Measurements from ENCODE around the gene NRTN.
A peak's percentile ranks its signal among the peaks of the same experiment; 100 is the strongest.

NRTN gene

GRCh38 chr19:5788422-5788821 lies 16.4 kb upstream of the NRTN start:
- H3K27ac ChIP-seq (ENCODE audit: low read depth, low read length) = no peak overlapping the region
- H3K4me1 ChIP-seq (ENCODE audit: control insufficient read depth, low read depth, low read length) = peaks cover 2% of the 10 kb centered on the region
- H3K79me1 ChIP-seq (ENCODE audit: low read length) = peaks cover 4% of the 10 kb centered on the region
- H2BK120ac ChIP-seq (ENCODE audit: low read depth, low read length) = no peak overlapping the region
- H2BK15ac ChIP-seq (replicated peaks; ENCODE audit: low read depth) = no peak overlapping the region
- H3K27me3 ChIP-seq (ENCODE audit: insufficient read depth, low read length, poor library complexity) = no peaks in the 10 kb centered on the region
- no peak overlapping the region for H3K56ac ChIP-seq (ENCODE audit: low read length)
- H3K4me2 ChIP-seq (ENCODE audit: low read length) = no peak overlapping the region
- H2BK5ac ChIP-seq (ENCODE audit: low read length) = no peak overlapping the region
- DNase-seq = no peak
- no peak overlapping the region for H3K9ac ChIP-seq (ENCODE audit: low read length)
- no peak overlapping the region for H3K4me3 ChIP-seq (ENCODE audit: low read length)
- H4K8ac ChIP-seq (ENCODE audit: low read depth, low read length) = no peak overlapping the region
- H4K5ac ChIP-seq (ENCODE audit: low read length) = no peak overlapping the region
- H3K23ac ChIP-seq (ENCODE audit: low read length) = no peak overlapping the region
- peaks cover 2% of the 10 kb centered on the region for H3K79me2 ChIP-seq (ENCODE audit: control insufficient read depth, insufficient read depth, low read length)
- no peak overlapping the region for H2AK5ac ChIP-seq (ENCODE audit: low read length)
- H3K18ac ChIP-seq (ENCODE audit: low read length) = no peak overlapping the region
- peaks cover 12% of the 10 kb centered on the region for H3K36me3 ChIP-seq (ENCODE audit: control insufficient read depth, insufficient read depth, low read length)
- no peak overlapping the region for H3K4ac ChIP-seq (ENCODE audit: low read depth, low read length)
- no CpG with 5 or more reads among the region's 5 CpGs for WGBS (ENCODE audit: extremely low coverage, insufficient coverage, low lambda C conversion rate)

GRCh38 chr19:5789351-5789761 lies 15.5 kb upstream of the NRTN start:
- no peak overlapping the region for H3K4ac ChIP-seq (ENCODE audit: low read depth, low read length)
- no peak overlapping the region for H3K4me2 ChIP-seq (ENCODE audit: low read length)
- H3K4me1 ChIP-seq (ENCODE audit: control insufficient read depth, low read depth, low read length) = peaks cover 2% of the 10 kb centered on the region
- no peak overlapping the region for H3K4me3 ChIP-seq (ENCODE audit: low read length)
- no peak overlapping the region for H4K8ac ChIP-seq (ENCODE audit: low read depth, low read length)
- H3K9ac ChIP-seq (ENCODE audit: low read length) = no peak overlapping the region
- peaks cover 12% of the 10 kb centered on the region for H3K36me3 ChIP-seq (ENCODE audit: control insufficient read depth, insufficient read depth, low read length)
- H3K27ac ChIP-seq (ENCODE audit: low read depth, low read length) = no peak overlapping the region
- peaks cover 2% of the 10 kb centered on the region for H3K79me2 ChIP-seq (ENCODE audit: control insufficient read depth, insufficient read depth, low read length)
- peaks cover 4% of the 10 kb centered on the region for H3K79me1 ChIP-seq (ENCODE audit: low read length)
- H3K27me3 ChIP-seq (ENCODE audit: insufficient read depth, low read length, poor library complexity) = no peaks in the 10 kb centered on the region
- DNase-seq = no peak
- H3K23ac ChIP-seq (ENCODE audit: low read length) = no peak overlapping the region
- no peak overlapping the region for H2BK120ac ChIP-seq (ENCODE audit: low read depth, low read length)
- no peak overlapping the region for H3K56ac ChIP-seq (ENCODE audit: low read length)
- no peak overlapping the region for H3K18ac ChIP-seq (ENCODE audit: low read length)
- H2BK5ac ChIP-seq (ENCODE audit: low read length) = no peak overlapping the region
- H2AK5ac ChIP-seq (ENCODE audit: low read length) = no peak overlapping the region
- no peak overlapping the region for H4K5ac ChIP-seq (ENCODE audit: low read length)
- H2BK15ac ChIP-seq (replicated peaks; ENCODE audit: low read depth) = no peak overlapping the region
- WGBS (ENCODE audit: extremely low coverage, insufficient coverage, low lambda C conversion rate) = no CpG with 5 or more reads among the region's 39 CpGs

GRCh38 chr19:5789886-5790558 lies 14.8 kb upstream of the NRTN start:
- H4K8ac ChIP-seq (ENCODE audit: low read depth, low read length) = no peak overlapping the region
- peaks cover 12% of the 10 kb centered on the region for H3K36me3 ChIP-seq (ENCODE audit: control insufficient read depth, insufficient read depth, low read length)
- no peak overlapping the region for H2AK5ac ChIP-seq (ENCODE audit: low read length)
- no peak overlapping the region for H2BK120ac ChIP-seq (ENCODE audit: low read depth, low read length)
- H3K56ac ChIP-seq (ENCODE audit: low read length) = peak overlapping the region; percentile 58
- no peak overlapping the region for H3K23ac ChIP-seq (ENCODE audit: low read length)
- H3K79me2 ChIP-seq (ENCODE audit: control insufficient read depth, insufficient read depth, low read length) = peaks cover 2% of the 10 kb centered on the region
- H3K27me3 ChIP-seq (ENCODE audit: insufficient read depth, low read length, poor library complexity) = no peaks in the 10 kb centered on the region
- peaks cover 2% of the 10 kb centered on the region for H3K4me1 ChIP-seq (ENCODE audit: control insufficient read depth, low read depth, low read length)
- no CpG with 5 or more reads among the region's 26 CpGs for WGBS (ENCODE audit: extremely low coverage, insufficient coverage, low lambda C conversion rate)
- no peak overlapping the region for H2BK5ac ChIP-seq (ENCODE audit: low read length)
- H3K4me2 ChIP-seq (ENCODE audit: low read length) = peak overlapping the region; percentile 74
- no peak overlapping the region for H4K5ac ChIP-seq (ENCODE audit: low read length)
- peak overlapping the region; percentile 58 for H3K9ac ChIP-seq (ENCODE audit: low read length)
- H3K4ac ChIP-seq (ENCODE audit: low read depth, low read length) = no peak overlapping the region
- peak overlapping the region; percentile 55 for H3K4me3 ChIP-seq (ENCODE audit: low read length)
- H3K18ac ChIP-seq (ENCODE audit: low read length) = no peak overlapping the region
- H2BK15ac ChIP-seq (replicated peaks; ENCODE audit: low read depth) = no peak overlapping the region
- DNase-seq = no peak
- H3K79me1 ChIP-seq (ENCODE audit: low read length) = peaks cover 4% of the 10 kb centered on the region
- H3K27ac ChIP-seq (ENCODE audit: low read depth, low read length) = no peak overlapping the region

DNA sequence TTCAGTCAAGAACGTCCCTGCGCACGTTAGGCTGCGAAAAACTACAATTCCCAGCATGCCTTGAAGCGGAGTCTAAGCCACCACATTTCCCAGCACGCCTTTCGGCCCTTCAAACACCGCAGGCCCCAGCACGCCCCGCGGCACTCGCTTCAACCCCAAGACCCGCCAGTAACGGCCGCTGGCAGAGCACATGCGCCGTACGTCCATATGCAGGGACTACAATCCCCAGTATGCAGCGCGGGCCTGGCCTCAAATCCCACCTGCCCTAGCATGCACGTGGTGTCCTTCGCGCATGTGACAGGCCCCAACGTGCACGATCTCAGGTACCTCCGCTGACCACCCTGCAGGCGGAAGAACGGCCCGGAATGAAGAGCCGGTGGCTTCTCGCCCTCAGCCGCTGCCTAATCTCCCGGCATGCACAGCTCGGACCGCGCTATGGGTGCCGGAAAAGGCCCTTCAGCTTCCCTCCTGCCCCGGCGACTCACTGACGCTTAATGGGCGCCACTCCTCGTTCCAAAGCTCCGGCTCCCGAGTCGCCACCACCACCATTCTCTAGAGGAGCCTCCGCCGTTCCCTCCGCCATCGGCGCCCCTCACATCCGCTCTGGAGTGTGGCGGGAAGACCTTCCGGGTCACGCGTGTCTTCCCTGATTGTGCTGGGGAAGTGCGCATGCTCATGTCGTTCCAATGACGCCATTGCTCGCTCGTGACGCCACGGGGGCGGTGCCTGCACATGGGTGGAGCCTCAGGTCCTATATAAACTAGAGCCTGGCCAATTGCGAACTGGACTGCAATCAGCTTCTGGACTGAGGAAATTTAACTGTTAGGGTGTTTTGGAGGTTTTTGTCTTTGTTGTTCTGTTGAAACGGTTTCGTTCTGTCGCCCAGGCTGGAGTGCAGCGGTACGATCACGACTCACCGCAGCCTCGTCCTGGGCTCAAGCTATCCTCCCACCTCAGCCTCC lies 14.0 kb upstream of the NRTN start, which contains the start of gene DUS3L:
Gene DUS3L (minus strand): TSS at position 605 of the 962 bp plus-strand sequence. CDS start 22 bp downstream, at position 583.
- H3K18ac ChIP-seq (ENCODE audit: low read length) = peak within 1 kb of the TSS; percentile 19
- H2BK5ac ChIP-seq (ENCODE audit: low read length) = peak within 1 kb of the TSS; percentile 64
- H3K56ac ChIP-seq (ENCODE audit: low read length) = peak within 1 kb of the TSS; percentile 98
- peaks cover 4% of the 10 kb centered on the region for H3K79me1 ChIP-seq (ENCODE audit: low read length)
- H4K5ac ChIP-seq (ENCODE audit: low read length) = no peak within 1 kb of the TSS
- H2BK15ac ChIP-seq (replicated peaks; ENCODE audit: low read depth) = no peak within 1 kb of the TSS
- no peak within 1 kb of the TSS for H4K8ac ChIP-seq (ENCODE audit: low read depth, low read length)
- no peak within 1 kb of the TSS for H3K23ac ChIP-seq (ENCODE audit: low read length)
- H3K79me2 ChIP-seq (ENCODE audit: control insufficient read depth, insufficient read depth, low read length) = peaks cover 2% of the 10 kb centered on the region
- peak; percentile 99 for DNase-seq
- peak within 1 kb of the TSS; percentile 84 for H3K4ac ChIP-seq (ENCODE audit: low read depth, low read length)
- no CpG with 5 or more reads among the region's 72 CpGs for WGBS (ENCODE audit: extremely low coverage, insufficient coverage, low lambda C conversion rate)
- peak within 1 kb of the TSS; percentile 89 for H3K9ac ChIP-seq (ENCODE audit: low read length)
- H3K4me3 ChIP-seq (ENCODE audit: low read length) = peak within 1 kb of the TSS; percentile 75
- peak within 1 kb of the TSS; percentile 53 for H3K27ac ChIP-seq (ENCODE audit: low read depth, low read length)
- no peak within 1 kb of the TSS for H2BK120ac ChIP-seq (ENCODE audit: low read depth, low read length)
- no peaks in the 10 kb centered on the region for H3K27me3 ChIP-seq (ENCODE audit: insufficient read depth, low read length, poor library complexity)
- H2AK5ac ChIP-seq (ENCODE audit: low read length) = no peak within 1 kb of the TSS
- H3K4me2 ChIP-seq (ENCODE audit: low read length) = peak within 1 kb of the TSS; percentile 74
- H3K4me1 ChIP-seq (ENCODE audit: control insufficient read depth, low read depth, low read length) = peaks cover 2% of the 10 kb centered on the region
- peaks cover 12% of the 10 kb centered on the region for H3K36me3 ChIP-seq (ENCODE audit: control insufficient read depth, insufficient read depth, low read length)

- no peak overlapping the region for H3K9ac ChIP-seq (ENCODE audit: low read length)
- H3K79me1 ChIP-seq (ENCODE audit: low read length) = peaks cover 4% of the 10 kb centered on the region
- H2BK15ac ChIP-seq (replicated peaks; ENCODE audit: low read depth) = no peak overlapping the region
- peaks cover 5% of the 10 kb centered on the region for H3K36me3 ChIP-seq (ENCODE audit: control insufficient read depth, insufficient read depth, low read length)
- no peak overlapping the region for H3K27ac ChIP-seq (ENCODE audit: low read depth, low read length)
- H4K5ac ChIP-seq (ENCODE audit: low read length) = no peak overlapping the region
- no peak for DNase-seq
- no peak overlapping the region for H3K18ac ChIP-seq (ENCODE audit: low read length)
- H3K4me1 ChIP-seq (ENCODE audit: control insufficient read depth, low read depth, low read length) = peaks cover 2% of the 10 kb centered on the region
- H2AK5ac ChIP-seq (ENCODE audit: low read length) = no peak overlapping the region
- H3K27me3 ChIP-seq (ENCODE audit: insufficient read depth, low read length, poor library complexity) = no peaks in the 10 kb centered on the region
- H3K4me3 ChIP-seq (ENCODE audit: low read length) = no peak overlapping the region
- H3K23ac ChIP-seq (ENCODE audit: low read length) = no peak overlapping the region
- no peak overlapping the region for H2BK5ac ChIP-seq (ENCODE audit: low read length)
- no peak overlapping the region for H4K8ac ChIP-seq (ENCODE audit: low read depth, low read length)
- H3K4me2 ChIP-seq (ENCODE audit: low read length) = no peak overlapping the region
- peaks cover 2% of the 10 kb centered on the region for H3K79me2 ChIP-seq (ENCODE audit: control insufficient read depth, insufficient read depth, low read length)
- no peak overlapping the region for H3K4ac ChIP-seq (ENCODE audit: low read depth, low read length)
- H3K56ac ChIP-seq (ENCODE audit: low read length) = no peak overlapping the region
- no peak overlapping the region for H2BK120ac ChIP-seq (ENCODE audit: low read depth, low read length)
- WGBS (ENCODE audit: extremely low coverage, insufficient coverage, low lambda C conversion rate) = no CpG with 5 or more reads among the region's 18 CpGs
Observed at GRCh38 chr19:5792224-5792623, 12.6 kb upstream of the NRTN start.
